HepG2 (cell line): ENCODE results near the gene NPBWR2. TPM values are rescaled to one million over a fixed set of nuclear protein-coding genes. Genes with fewer than 3 reads are reported as not detected.

Experiments used
- ATAC-seq: fragments of 200-7000 bp; cut with Tn5 transposase; 3 replicates; pipeline ENCODE4 v1.9.1; 2020; ENCODE audit warnings: mild to moderate bottlenecking, moderate library complexity
- BruUV-seq: library from RNA; stranded (reverse); fragments of 400-500 nt; replicated peaks from 2 replicates; lab custom pipeline; 2021; lab: Mats Ljungman, UMichigan
- CTCF ChIA-PET: fragments of 300-600 bp; formaldehyde crosslinking; extraction: SDS; loops from one replicate; lab custom pipeline; 2021; ENCODE audit warnings: low total read pairs, inconsistent platforms, low intra/inter-chr PET ratio; lab: Yijun Ruan, JAX
- POLR2A ChIA-PET: fragments of 350-600 bp; sonication (Branson Sonifier 250); formaldehyde crosslinking; loops from one replicate; lab custom pipeline; 2020; ENCODE audit warnings: antibody characterized with exemption, inconsistent platforms; lab: Yijun Ruan, JAX
- DNase-seq: peaks from one replicate; pipeline ENCODE4 v3.0.0-alpha.2; 2015; ENCODE audit warnings: low spot score
- FAIRE-seq: peaks from 3 replicates; lab custom pipeline; 2011; peaks lifted over from hg19 to GRCh38; lab: Jason Lieb, UNC
- H2AFZ ChIP-seq: one replicate; pipeline ENCODE4 v1.6.1; 2011; ENCODE audit warnings: low read length, inconsistent platforms
- H3K27ac ChIP-seq: fragments of 300-600 bp; 3 replicates; pipeline ENCODE4 v1.8.0; 2011; ENCODE audit warnings: mixed run types, mild to moderate bottlenecking, mixed read lengths, low read length, inconsistent platforms; ENCODE audit not compliant: insufficient read depth; ENCODE audit errors: extremely low read length
- H3K27me3 ChIP-seq, 2 experiments: fragments of 200-600 bp in 1 of 2; 2 replicates in 1 of 2; 3 replicates in 1 of 2; pipeline versions ENCODE4 v1.6.0 to v1.8.0; 2011; ENCODE audit warnings: low read length in 2 of 2, mild to moderate bottlenecking in 2 of 2, moderate library complexity in 2 of 2, inconsistent platforms in 1 of 2; ENCODE audit not compliant: insufficient read depth in 2 of 2, control insufficient read depth in 1 of 2
- H3K36me3 ChIP-seq, 2 experiments: fragments of 200-600 bp in 1 of 2; replicated peaks in 1 of 2; 2 replicates in 1 of 2; 3 replicates in 1 of 2; pipeline versions ENCODE4 v1.5.1 to v1.8.0; 2011; ENCODE audit warnings: low read length in 2 of 2, inconsistent platforms in 1 of 2; ENCODE audit not compliant: insufficient read depth in 2 of 2, control insufficient read depth in 1 of 2
- H3K4me1 ChIP-seq: 2 replicates; pipeline ENCODE4 v1.5.1; 2012; ENCODE audit warnings: low read length, inconsistent platforms; ENCODE audit not compliant: insufficient read depth
- H3K4me2 ChIP-seq: 2 replicates; pipeline ENCODE4 v1.6.0; 2011; ENCODE audit warnings: low read depth, low read length, inconsistent platforms
- H3K4me3 ChIP-seq, 3 experiments: fragments of 200-600 bp in 1 of 3; sonication (generic), shearing (Covaris generic) in 1 of 3; replicated peaks in 1 of 3; 2 replicates each; pipeline ENCODE4 v1.5.1; 2011 to 2016; ENCODE audit warnings: low read length in 3 of 3, inconsistent platforms in 2 of 3, low read depth in 2 of 3, mild to moderate bottlenecking in 2 of 3, control low read depth in 1 of 3, mixed read lengths in 1 of 3; ENCODE audit not compliant: insufficient read depth in 1 of 3
- H3K79me2 ChIP-seq: one replicate; pipeline ENCODE4 v1.6.1; 2011; ENCODE audit warnings: low read length, inconsistent platforms; ENCODE audit not compliant: insufficient read depth
- H3K9ac ChIP-seq: 2 replicates; pipeline ENCODE4 v1.6.0; 2011; ENCODE audit warnings: mild to moderate bottlenecking, low read depth, low read length, inconsistent platforms; ENCODE audit not compliant: insufficient read depth
- H3K9me3 ChIP-seq: 2 replicates; pipeline ENCODE4 v1.5.1; 2012; ENCODE audit warnings: mild to moderate bottlenecking, low read length
- H4K20me1 ChIP-seq: 2 replicates; pipeline ENCODE4 v1.6.0; 2011; ENCODE audit warnings: inconsistent platforms, mild to moderate bottlenecking, low read length, moderate library complexity; ENCODE audit not compliant: insufficient read depth
- ARID3A ChIP-seq: IDR thresholded peaks from 2 replicates; pipeline ENCODE4 v1.6.1; 2012; ENCODE audit warnings: low read depth, low read length, improper control_type of control experiment
- ATAD3A ChIP-seq: sonication (generic); formaldehyde crosslinking; IDR thresholded peaks from 2 replicates; pipeline ENCODE4 v1.4.0; 2020; ENCODE audit warnings: missing genetic modification reagents
- FOXC1 ChIP-seq: sonication (generic); formaldehyde crosslinking; IDR thresholded peaks from 2 replicates; pipeline ENCODE4 v1.8.0; 2022; ENCODE audit warnings: mild to moderate bottlenecking, missing genetic modification reagents, borderline replicate concordance
- HCFC1 ChIP-seq: fragments of 150-350 bp; IDR thresholded peaks from 2 replicates; pipeline ENCODE4 v1.6.1; 2014; ENCODE audit warnings: low read depth, low read length
- MXI1 ChIP-seq: IDR thresholded peaks from 3 replicates; pipeline ENCODE4 v1.6.1; 2012; ENCODE audit warnings: low read depth, low read length, inconsistent platforms, borderline replicate concordance
- NR1H2 ChIP-seq: sonication (generic); formaldehyde crosslinking; IDR thresholded peaks from 2 replicates; pipeline ENCODE4 v1.8.1; 2022; ENCODE audit warnings: low read depth, missing genetic modification reagents, borderline replicate concordance
- REL ChIP-seq: sonication (generic); formaldehyde crosslinking; conservative IDR thresholded peaks from 2 replicates; pipeline ENCODE4 v1.8.0; 2022; ENCODE audit warnings: mild to moderate bottlenecking, missing genetic modification reagents, moderate library complexity
- ZKSCAN8 ChIP-seq: IDR thresholded peaks from 2 replicates; pipeline ENCODE4 v1.6.1; 2016; ENCODE audit warnings: borderline replicate concordance, missing genetic modification reagents, missing compliant biosample characterization
- ZNF160 ChIP-seq: sonication (generic); formaldehyde crosslinking; IDR thresholded peaks from 2 replicates; pipeline ENCODE4 v1.8.0; 2022; ENCODE audit warnings: mild to moderate bottlenecking, inconsistent platforms, missing genetic modification reagents
- ZNF230 ChIP-seq: sonication (generic); formaldehyde crosslinking; IDR thresholded peaks from 2 replicates; pipeline ENCODE4 v1.4.0; 2020; ENCODE audit warnings: mild to moderate bottlenecking, missing genetic modification reagents
- ZNF720 ChIP-seq: sonication (generic); formaldehyde crosslinking; IDR thresholded peaks from 2 replicates; pipeline ENCODE4 v1.4.0; 2020; ENCODE audit warnings: missing genetic modification reagents
- WGBS: methylation state at CpG from one replicate; pipeline ENCODE4 v1.1.6; 2017; ENCODE audit warnings: low lambda C conversion rate; 5-methylcytosine and 5-hydroxymethylcytosine counted together
- in situ Hi-C: cut with HindIII; loops from 2 replicates; pipeline ENCODE4 v1.10.0; 2017; ENCODE audit warnings: low pct_unique_long_range_greater_than_20kb; ENCODE audit not compliant: extremely low pct_ligation_motif_present
- intact Hi-C: fragments of 100-400 bp; cut with micrococcal nuclease; formaldehyde crosslinking; loops from one replicate; pipeline ENCODE4 v1.10.0; 2022; ENCODE audit not compliant: unreplicated experiment
- polyA plus RNA-seq, 8 experiments: library from polyadenylated mRNA; depleted of rRNA in 3 of 8; stranded (reverse) in 7 of 8; unstranded in 1 of 8; fragments of >200 nt; fragmentation: Illumina TruSeq in 4 of 8; extraction: Trizol in 4 of 8; gene quantifications; 2 replicates each; pipeline versions ENCODE4 v1.2.1 to v1.2.3, GENCODE V29; 2011 to 2016; ENCODE audit warnings: low read depth in 4 of 8, missing spikeins in 1 of 8, mixed read lengths in 1 of 8; ENCODE audit not compliant: insufficient read depth in 1 of 8
- total RNA-seq, 5 experiments: library from RNA; depleted of rRNA; stranded (reverse); fragments of >200 nt; fragmentation: Illumina TruSeq; extraction: Trizol; gene quantifications; 2 replicates each; pipeline ENCODE4 v1.2.3, GENCODE V29; 2016; ENCODE audit warnings: low read depth in 1 of 5
- TF ChIP-seq, protein P1 (sequence below): sonication (generic); formaldehyde crosslinking; IDR thresholded peaks from 2 replicates; pipeline ENCODE4 v1.8.0; 2022; ENCODE audit warnings: mild to moderate bottlenecking, missing genetic modification reagents; ENCODE audit not compliant: insufficient replicate concordance
- TF ChIP-seq, protein P2 (sequence below): sonication (generic); formaldehyde crosslinking; IDR thresholded peaks from 2 replicates; pipeline ENCODE4 v1.8.0; 2022; ENCODE audit warnings: mild to moderate bottlenecking, missing genetic modification reagents, borderline replicate concordance

The NPBWR2 gene
- total and polyA plus RNA-seq, 2 of the 13 experiments (the other 11 are each of a cell fraction or from before 2014, with no cell fraction given): not detected

DNA sequence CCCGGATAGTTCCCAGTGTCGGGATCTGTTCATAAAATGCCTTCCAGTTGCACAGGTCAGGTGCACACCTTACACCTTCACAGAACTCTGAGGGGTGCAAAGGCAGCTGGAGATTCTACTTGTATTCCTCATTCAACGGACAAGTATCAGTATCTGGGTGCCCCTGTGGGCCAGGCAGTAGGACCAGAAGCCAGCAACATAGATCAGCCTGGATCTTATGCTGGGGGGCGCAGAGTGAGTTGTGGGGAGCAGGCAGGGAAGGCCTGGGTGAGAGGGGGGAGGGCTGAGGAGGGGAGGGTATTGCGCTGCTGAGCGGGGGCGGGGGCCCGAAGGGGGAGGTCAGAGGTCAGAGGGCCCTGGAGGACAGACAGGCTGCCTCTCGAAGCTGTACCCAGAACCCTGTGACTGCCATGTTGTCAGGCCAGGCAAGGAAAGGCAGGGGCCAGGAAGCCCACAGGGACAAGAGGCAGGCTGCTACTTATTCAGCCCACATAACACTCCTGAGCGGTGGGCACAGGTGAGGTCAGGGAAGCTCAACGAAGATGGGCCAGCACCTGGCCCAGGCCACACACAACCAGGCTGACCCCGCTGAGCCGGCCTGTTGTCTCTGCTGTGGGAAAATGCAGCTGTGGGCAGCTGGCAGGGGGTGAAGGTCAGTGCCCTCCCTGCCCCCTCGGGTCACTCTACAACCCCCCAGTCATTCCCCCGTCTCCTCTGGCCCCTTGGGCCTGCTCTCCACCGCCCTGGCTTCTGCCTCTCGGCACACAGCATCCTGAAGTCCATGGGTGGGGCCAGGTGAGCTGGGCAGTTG is 26.3 kb downstream of the NPBWR2 start (continued):
- no peak for TF ChIP-seq ARID3A

DNA sequence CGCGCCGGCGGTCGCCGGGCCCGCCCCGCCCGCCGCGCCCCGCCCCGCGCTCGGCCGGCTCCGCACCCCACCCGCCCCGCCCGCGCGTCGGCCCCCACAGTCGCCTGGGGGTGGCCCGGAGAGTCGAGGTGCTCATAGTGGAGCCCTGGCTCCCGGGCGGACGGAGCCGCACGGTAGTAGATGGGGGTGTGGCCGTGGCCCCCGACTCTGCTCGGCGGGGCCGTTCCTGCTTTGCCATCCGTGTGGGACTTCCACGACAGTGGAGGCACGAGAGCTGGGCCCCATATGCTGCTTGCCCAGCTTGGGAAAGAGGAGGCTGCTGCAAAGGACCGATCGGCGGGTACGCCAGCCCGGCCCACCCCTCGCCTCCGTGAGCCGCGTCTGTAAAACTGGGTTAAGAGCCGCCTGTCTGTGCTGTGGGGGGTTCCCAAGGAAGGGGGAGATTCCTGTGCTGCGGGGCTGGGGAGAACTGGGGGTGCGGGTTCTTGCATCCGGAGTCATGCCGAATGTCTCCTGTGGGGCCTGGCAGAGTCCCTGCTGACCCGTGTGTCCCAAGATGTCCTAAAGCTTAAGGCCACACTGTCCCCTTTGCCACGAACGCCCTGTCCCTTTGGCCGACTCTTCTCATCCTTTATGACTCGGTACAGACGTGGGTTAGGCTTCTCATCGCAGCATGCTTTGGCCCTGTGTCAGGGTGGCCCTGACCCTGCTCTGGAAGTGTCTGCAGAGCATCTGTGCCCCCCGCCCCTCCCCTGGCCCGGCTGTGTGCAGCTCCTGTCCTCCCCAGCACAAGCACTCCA is 27.2 kb downstream of the NPBWR2 start, which contains the start of gene OPRL1:
Gene OPRL1, plus strand, starts transcription at position 70 of the 800 bp plus-strand sequence. CDS start 12,639 bp downstream, outside the sequence.
- ATAC-seq (peak; percentile 14), DNase-seq (no peak), FAIRE-seq (no peak)
- 3% methylated on average over 14 of the region's 62 CpGs for WGBS
- peak within 1 kb of the TSS; percentile 78 for H3K9ac ChIP-seq
- peak within 1 kb of the TSS; percentile 99 for H3K4me2 ChIP-seq
- no peaks in the 10 kb centered on the region for H3K9me3 ChIP-seq
- H3K36me3 ChIP-seq: no peaks in the 10 kb centered on the region
- POLR2A ChIA-PET: interaction anchor here (0.7 to 4.9 kb wide), 10 partner anchors 10 to 1522 kb away, joined by 3 to 25 read pairs (median 4); partner anchors contain the start of genes C20orf204, PCMTD2, TCEA2 and UCKL1
- peaks cover 63% of the 10 kb centered on the region for H3K4me1 ChIP-seq
- H4K20me1 ChIP-seq: peaks cover 9% of the 10 kb centered on the region; the same call in 1 of the 2 replicates
- intact Hi-C loops: loop anchor here (2.0 kb wide), 1 partner anchor 15 kb away; no protein-coding TSS in a partner anchor
- CTCF ChIA-PET: no interaction called here
- peaks cover 11 to 22% of the 10 kb centered on the region in 2 experiments for H3K27me3 ChIP-seq
- H2AFZ ChIP-seq: no peak within 1 kb of the TSS
- in situ Hi-C loops: loop anchor here (5.0 kb wide), 1 partner anchor 37 kb away; no protein-coding TSS in a partner anchor
- no TSS peak for BruUV-seq
- H3K27ac ChIP-seq: peak within 1 kb of the TSS; percentile 35
- H3K79me2 ChIP-seq: no peaks in the 10 kb centered on the region
- H3K4me3 ChIP-seq: peak within 1 kb of the TSS; percentile 77 to 89 (median 85)
- TF ChIP-seq MXI1: no peak
- TF ChIP-seq FOXC1: 0 out of 2 replicates have a peak, but pooled peaks have one; percentile 23
- TF ChIP-seq ATAD3A (CRISPR knock-in tag): no peak
- no peak for TF ChIP-seq ZKSCAN8
- TF ChIP-seq ZNF160 (CRISPR knock-in tag): no peak
- 0 out of 2 replicates have a peak, but pooled peaks have one; percentile 15 for TF ChIP-seq ZNF230 (CRISPR knock-in tag)
- TF ChIP-seq, protein P1, sequence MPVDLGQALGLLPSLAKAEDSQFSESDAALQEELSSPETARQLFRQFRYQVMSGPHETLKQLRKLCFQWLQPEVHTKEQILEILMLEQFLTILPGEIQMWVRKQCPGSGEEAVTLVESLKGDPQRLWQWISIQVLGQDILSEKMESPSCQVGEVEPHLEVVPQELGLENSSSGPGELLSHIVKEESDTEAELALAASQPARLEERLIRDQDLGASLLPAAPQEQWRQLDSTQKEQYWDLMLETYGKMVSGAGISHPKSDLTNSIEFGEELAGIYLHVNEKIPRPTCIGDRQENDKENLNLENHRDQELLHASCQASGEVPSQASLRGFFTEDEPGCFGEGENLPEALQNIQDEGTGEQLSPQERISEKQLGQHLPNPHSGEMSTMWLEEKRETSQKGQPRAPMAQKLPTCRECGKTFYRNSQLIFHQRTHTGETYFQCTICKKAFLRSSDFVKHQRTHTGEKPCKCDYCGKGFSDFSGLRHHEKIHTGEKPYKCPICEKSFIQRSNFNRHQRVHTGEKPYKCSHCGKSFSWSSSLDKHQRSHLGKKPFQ (CRISPR knock-in tag): no peak
- TF ChIP-seq ZNF720 (CRISPR knock-in tag): no peak
- TF ChIP-seq HCFC1: no peak
- TF ChIP-seq, protein P2, sequence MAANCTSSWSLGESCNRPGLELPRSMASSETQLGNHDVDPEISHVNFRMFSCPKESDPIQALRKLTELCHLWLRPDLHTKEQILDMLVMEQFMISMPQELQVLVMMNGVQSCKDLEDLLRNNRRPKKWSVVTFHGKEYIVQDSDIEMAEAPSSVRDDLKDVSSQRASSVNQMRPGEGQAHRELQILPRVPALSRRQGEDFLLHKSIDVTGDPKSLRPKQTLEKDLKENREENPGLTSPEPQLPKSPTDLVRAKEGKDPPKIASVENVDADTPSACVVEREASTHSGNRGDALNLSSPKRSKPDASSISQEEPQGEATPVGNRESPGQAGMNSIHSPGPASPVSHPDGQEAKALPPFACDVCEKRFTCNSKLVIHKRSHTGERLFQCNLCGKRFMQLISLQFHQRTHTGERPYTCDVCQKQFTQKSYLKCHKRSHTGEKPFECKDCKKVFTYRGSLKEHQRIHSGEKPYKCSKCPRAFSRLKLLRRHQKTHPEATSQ (CRISPR knock-in tag): no peak; the same call in 1 of the 2 replicates
- no peak for TF ChIP-seq REL (CRISPR knock-in tag)
- TF ChIP-seq NR1H2 (CRISPR knock-in tag): 0 out of 2 replicates have a peak, but pooled peaks have one; percentile 51
